Measurements from ENCODE around the gene IL18RAP.

DNA sequence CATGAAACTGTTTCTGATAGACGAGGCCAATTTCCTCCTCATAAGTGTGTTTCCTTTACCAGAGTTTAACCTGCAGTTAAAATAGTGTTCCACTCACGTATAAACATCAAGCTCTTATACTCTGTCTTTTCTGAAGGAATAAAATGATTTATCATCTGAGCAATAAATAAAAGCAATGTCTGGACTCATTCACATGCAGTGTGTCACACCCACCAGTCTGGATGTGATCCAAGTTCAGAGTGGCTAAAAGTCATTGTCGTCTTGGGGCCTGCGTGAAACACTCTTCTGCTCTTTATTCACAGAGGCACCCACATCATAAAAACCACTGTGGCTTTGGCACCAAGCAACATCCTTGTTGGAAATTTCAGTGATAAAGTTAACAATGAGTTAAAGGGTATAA, 30.5 kb downstream of the IL18RAP start:
- TF ChIP-seq, protein P1, sequence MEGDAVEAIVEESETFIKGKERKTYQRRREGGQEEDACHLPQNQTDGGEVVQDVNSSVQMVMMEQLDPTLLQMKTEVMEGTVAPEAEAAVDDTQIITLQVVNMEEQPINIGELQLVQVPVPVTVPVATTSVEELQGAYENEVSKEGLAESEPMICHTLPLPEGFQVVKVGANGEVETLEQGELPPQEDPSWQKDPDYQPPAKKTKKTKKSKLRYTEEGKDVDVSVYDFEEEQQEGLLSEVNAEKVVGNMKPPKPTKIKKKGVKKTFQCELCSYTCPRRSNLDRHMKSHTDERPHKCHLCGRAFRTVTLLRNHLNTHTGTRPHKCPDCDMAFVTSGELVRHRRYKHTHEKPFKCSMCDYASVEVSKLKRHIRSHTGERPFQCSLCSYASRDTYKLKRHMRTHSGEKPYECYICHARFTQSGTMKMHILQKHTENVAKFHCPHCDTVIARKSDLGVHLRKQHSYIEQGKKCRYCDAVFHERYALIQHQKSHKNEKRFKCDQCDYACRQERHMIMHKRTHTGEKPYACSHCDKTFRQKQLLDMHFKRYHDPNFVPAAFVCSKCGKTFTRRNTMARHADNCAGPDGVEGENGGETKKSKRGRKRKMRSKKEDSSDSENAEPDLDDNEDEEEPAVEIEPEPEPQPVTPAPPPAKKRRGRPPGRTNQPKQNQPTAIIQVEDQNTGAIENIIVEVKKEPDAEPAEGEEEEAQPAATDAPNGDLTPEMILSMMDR (IDR thresholded peaks at IDR 0.05; ENCODE audit: extremely low read depth in 1 of 2, insufficient read depth in 1 of 2, low read depth in 1 of 2, low read length in 2 of 2), result no peak
- no peak for TF ChIP-seq POLR2A (IDR thresholded peaks at IDR 0.05; ENCODE audit: low read depth, low read length)
- TF ChIP-seq, protein P2, sequence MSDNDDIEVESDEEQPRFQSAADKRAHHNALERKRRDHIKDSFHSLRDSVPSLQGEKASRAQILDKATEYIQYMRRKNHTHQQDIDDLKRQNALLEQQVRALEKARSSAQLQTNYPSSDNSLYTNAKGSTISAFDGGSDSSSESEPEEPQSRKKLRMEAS (IDR thresholded peaks at IDR 0.05; ENCODE audit: insufficient read depth, insufficient read length), result no peak

Data from endothelial cell of umbilical vein (primary cell).